Tibial artery (tissue), 4 donors: ENCODE data around the gene MKNK2.

Source experiments
- DNase-seq, 2 donors: peaks; one replicate each; pipeline ENCODE4 v3.0.0-alpha.2; 2019
- H3K27ac ChIP-seq, 2 donors: fragments of 200-600 bp; sonication (generic) in 1 of 2; 1 replicate in 1 of 2; 2 replicates in 1 of 2; pipeline ENCODE4 v1.5.1; 2018 to 2019; ENCODE audit warnings: mild to moderate bottlenecking in 1 of 2
- H3K27me3 ChIP-seq, 2 donors: fragments of 200-600 bp; sonication (generic) in 1 of 2; one replicate each; pipeline versions ENCODE4 v1.5.1 to v1.6.0; 2016 to 2019
- H3K36me3 ChIP-seq, 3 donors: fragments of 200-600 bp; sonication (generic) in 2 of 3; one replicate each; pipeline ENCODE4 v1.5.1; 2016 to 2019; ENCODE audit warnings: mild to moderate bottlenecking in 2 of 3
- H3K4me1 ChIP-seq, 4 donors: fragments of 200-600 bp; sonication (generic) in 2 of 4; 1 replicate in 3 of 4; 2 replicates in 1 of 4; pipeline ENCODE4 v1.5.1; 2016 to 2019
- H3K4me3 ChIP-seq, 2 donors: fragments of 200-600 bp; sonication (generic) in 1 of 2; 1 replicate in 1 of 2; 2 replicates in 1 of 2; pipeline ENCODE4 v1.5.1; 2018 to 2019; ENCODE audit warnings: mild to moderate bottlenecking in 2 of 2
- H3K9me3 ChIP-seq, 3 donors: fragments of 200-600 bp; sonication (generic) in 1 of 3; one replicate each; pipeline ENCODE4 v1.5.1; 2016 to 2019
- CTCF ChIP-seq, 2 experiments: fragments of 200-600 bp in 1 of 2; fragments of 450-650 bp in 1 of 2; IDR thresholded peaks; one replicate each; pipeline ENCODE4 v1.5.1; 2017 to 2019; ENCODE audit warnings: antibody characterized with exemption in 2 of 2, mild to moderate bottlenecking in 1 of 2, moderate library complexity in 1 of 2
- intact Hi-C: fragments of 100-400 bp; cut with DNase I; formaldehyde crosslinking; loops from one replicate; pipeline ENCODE4 v1.15.0; 2023; ENCODE audit warnings: low total_unique reads

The MKNK2 gene

GRCh38 chr19:2061495-2062388 lies 10.7 kb upstream of the MKNK2 start:
- Histone ChIP-seq H3K9me3 (no peaks in the 10 kb centered on the region), H3K36me3 (no peaks in the 10 kb centered on the region), H3K27ac (peak overlapping the region; percentile 98 to 100), H3K27me3 (no peaks in the 10 kb centered on the region), H3K4me3 (peak overlapping the region; percentile 74 to 75), H3K4me1 (peaks cover 10 to 61% (median 45%) of the 10 kb centered on the region in 4 donors)
- DNase-seq = peak; percentile 99
- intact Hi-C loops = no loop called here
- TF ChIP-seq CTCF (IDR thresholded peaks at IDR 0.05) = no peak

DNA sequence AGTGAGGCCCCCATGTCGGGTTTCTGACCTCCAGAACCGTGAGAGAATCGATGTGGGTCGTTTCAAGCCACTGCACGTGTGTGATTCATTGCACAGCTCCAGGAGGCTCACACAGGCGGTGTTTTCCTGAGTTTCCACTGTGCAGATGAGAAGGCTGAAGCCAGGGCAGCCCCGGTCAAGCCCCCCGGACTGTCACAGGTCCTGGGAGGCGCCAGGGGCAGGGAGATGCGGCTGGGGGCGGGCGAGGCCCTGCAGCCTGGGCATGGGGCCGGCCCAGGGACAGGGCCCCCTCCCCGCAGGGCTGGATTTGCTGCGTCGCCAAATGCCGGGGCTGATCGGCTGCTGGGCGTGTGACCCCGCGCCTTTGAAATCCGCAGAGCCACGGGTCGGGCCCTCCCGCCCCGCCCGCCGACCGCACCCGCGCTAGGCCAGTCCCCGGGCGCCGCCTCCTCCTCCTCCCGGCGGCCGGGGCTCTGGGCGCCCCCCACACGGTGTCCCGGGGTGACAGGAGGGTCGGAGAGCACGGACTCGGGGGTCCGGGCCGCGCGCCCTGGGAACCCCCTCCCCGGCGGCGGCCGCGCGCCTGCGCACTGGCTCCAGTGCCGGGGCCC lies 9.9 kb upstream of the MKNK2 start:
- intact Hi-C loops = no loop called here
- peak overlapping the region; percentile 74 to 75 for H3K4me3 ChIP-seq
- H3K36me3 ChIP-seq = no peaks in the 10 kb centered on the region
- peak; percentile 66 to 87 for DNase-seq
- no peaks in the 10 kb centered on the region for H3K27me3 ChIP-seq
- peak overlapping the region; percentile 98 to 100 for H3K27ac ChIP-seq
- TF ChIP-seq CTCF (IDR thresholded peaks at IDR 0.05) = no peak
- H3K9me3 ChIP-seq = no peaks in the 10 kb centered on the region
- peaks cover 10 to 68% (median 51%) of the 10 kb centered on the region in 4 donors for H3K4me1 ChIP-seq

DNA sequence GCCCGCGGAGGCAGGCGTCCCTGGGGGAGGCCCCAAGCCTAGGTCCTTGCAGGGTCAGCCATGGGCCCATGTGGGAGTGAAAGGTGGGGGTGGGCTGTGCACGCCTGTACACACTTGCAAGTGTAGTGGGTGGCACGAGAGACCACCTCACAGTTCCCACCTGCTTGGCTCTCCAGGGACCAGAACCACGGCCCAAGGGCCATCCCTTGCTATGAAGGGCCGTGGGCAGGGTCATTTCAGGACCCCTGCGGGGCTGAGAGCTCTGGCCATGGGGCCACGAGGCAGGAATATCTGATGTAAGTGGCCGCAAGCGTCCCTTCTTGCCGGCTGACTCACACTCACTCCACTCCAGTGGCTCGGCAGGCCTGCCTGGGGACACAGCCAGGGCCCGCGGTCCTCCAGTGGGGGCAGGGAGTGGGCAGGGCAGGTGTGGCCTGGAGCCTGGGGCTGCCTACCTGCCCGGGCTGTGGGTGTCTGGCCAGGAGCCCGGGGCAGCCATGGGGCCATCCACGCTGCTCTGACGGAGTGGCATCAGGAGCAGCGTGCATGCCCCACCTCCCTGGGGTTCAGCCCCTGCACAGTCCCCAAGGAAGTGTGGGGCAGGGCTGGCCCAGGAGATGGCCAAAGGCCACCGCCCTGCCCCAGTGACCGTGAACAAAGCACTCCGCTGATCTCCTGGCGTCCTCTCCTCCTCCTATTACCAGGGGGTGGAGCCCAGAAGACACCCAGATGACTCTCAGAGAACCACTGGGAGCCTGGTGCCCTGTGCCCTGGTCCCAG lies 8.6 kb upstream of the MKNK2 start:
- Histone ChIP-seq H3K4me1 (peaks cover 10 to 72% (median 53%) of the 10 kb centered on the region in 4 donors), H3K27me3 (no peaks in the 10 kb centered on the region), H3K4me3 (peak overlapping the region; percentile 16 to 74), H3K27ac (peak overlapping the region; percentile 98 to 100), H3K36me3 (no peaks in the 10 kb centered on the region), H3K9me3 (no peaks in the 10 kb centered on the region)
- DNase-seq = peak; percentile 80 to 93
- intact Hi-C loops = no loop called here
- no peak for TF ChIP-seq CTCF (IDR thresholded peaks at IDR 0.05)

- intact Hi-C loops = no loop called here
- Histone ChIP-seq H3K36me3 (no peaks in the 10 kb centered on the region), H3K4me1 (peaks cover 10 to 65% (median 47%) of the 10 kb centered on the region in 4 donors), H3K9me3 (no peaks in the 10 kb centered on the region), H3K27ac (peak overlapping the region; percentile 98 to 100), H3K27me3 (no peaks in the 10 kb centered on the region), H3K4me3 (no peak overlapping the region)
- TF ChIP-seq CTCF (IDR thresholded peaks at IDR 0.05) = no peak
- DNase-seq = no peak
These were observed 7.8 kb upstream of the MKNK2 start for GRCh38 chr19:2058570-2059421.
